GM21515 (cell line): Measurements from ENCODE around the gene DPEP1.

Source experiments
- ATAC-seq: cut with Tn5 transposase; IDR thresholded peaks from one replicate; pipeline ENCODE4 v1.9.1; 2021; ENCODE audit not compliant: unreplicated experiment

The DPEP1 gene

DNA sequence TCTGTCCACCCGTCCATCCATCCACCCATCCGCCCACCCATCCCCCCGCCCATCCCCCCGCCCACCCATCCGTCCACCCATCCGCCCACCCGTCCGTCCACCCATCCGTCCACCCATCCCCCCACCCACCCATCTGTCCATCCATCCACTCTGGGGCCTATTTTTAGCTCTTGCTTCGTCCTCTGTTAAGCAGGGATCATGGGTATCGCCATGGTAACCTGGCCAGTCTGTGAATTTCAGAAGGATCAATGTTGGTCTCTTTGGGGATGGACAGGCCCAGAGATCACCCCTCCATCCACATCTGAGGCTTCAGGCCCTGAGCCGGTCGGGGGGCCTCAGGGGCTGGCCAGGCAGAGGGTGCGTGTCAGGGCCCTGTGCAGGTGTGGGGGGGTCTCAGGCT is 15.2 kb upstream of the DPEP1 start:
- no peak for ATAC-seq

- no peak for ATAC-seq
Observed at GRCh38 chr16:89599451-89599858, 14.0 kb upstream of the DPEP1 start.

DNA sequence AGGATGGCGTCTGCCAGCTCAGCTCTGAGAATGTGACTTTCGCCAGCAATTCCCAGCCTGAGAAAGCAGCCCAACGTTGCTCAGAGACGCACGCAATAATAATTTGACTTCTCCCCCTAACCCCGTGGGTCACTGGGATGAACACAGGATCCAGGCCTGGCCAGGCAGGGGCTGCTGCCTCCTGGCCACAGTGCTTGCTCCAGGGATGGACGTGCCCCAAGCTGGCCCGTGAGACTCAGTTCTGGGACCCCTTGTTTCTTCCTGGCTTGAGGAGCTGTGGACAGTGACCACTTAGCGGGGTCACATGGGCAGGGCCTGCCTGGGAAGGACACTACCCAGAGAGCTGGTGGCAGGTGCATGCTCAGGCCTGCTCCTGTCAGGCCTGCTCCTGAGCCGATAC is 13.5 kb upstream of the DPEP1 start:
- ATAC-seq = no peak

GRCh38 chr16:89600427-89600826 is 13.0 kb upstream of the DPEP1 start:
- no peak for ATAC-seq

DNA sequence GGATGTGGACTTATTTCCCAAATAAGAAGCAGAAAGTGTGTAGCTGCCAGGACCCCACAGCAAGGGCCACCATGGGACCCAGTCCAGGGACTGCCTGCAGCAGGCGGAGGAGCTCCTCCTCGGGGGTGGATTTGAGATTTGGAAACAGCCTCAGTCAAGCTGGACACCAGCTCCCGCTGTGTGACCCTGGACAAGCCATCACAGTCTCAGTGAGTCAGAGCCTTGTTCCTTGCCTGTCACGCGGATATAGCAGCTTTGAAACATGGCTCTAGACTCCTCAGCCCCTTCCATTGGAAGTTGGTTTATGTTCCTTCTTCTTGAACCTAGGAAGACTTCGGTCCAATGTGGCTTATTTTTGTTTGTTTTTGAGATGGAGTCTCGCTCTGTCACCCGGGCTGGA is 12.5 kb upstream of the DPEP1 start:
- ATAC-seq = no peak

DNA sequence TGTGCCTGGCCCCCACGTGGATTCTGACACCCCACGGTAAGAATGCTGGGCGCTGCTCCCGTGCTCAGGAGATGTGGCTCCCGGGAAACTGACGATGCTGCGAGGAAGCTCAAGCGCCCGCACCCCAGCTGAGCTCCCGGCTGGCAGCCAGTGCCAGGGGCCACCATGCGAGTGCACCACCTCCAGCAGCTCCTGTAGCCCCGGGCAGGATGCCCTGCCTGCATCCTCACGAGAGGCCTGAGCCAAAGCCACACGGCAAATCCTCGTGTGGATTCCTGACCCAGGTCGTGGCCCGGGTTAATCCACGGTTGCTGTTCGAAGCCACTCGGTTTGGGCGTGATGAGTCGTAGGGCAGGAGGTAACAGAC is 11.6 kb upstream of the DPEP1 start:
- no peak for ATAC-seq

GRCh38 chr16:89602273-89602951 is 11.0 kb upstream of the DPEP1 start:
- no peak for ATAC-seq

DNA sequence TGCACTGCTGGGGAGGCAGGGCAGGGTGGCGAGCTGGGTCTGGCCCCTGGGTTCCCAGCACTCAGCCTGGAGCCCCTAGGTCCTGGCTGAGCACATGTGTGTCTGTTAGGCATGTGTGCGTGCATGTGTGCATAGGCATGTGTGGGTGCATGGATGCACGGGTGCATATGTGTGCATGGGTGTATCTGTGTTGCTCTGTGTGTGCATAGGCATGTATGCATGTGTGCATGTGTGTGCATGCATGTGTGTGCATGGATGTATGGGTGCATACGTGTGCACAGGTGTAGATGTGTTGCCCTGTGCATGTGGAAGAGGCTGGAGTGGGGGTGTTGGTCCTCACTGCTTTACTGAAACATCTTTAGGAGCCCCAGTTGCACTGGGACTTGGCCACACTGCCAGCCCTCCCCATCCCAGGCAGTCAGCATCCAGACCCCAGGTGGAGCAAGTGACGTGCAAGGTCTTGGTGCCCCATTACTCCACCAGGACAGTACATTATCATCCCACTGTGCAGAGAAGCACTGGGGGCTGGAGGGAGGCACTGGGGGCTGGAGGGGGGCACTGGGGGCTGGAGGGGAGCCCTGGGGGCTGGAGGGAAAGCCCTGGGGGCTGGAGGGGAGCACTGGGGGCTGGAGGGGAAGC is 10.4 kb upstream of the DPEP1 start:
- no peak for ATAC-seq

- ATAC-seq = no peak
Observed at GRCh38 chr16:89604764-89605163, 8.7 kb upstream of the DPEP1 start.

GRCh38 chr16:89605186-89605970 is 8.1 kb upstream of the DPEP1 start:
- ATAC-seq = no peak

DNA sequence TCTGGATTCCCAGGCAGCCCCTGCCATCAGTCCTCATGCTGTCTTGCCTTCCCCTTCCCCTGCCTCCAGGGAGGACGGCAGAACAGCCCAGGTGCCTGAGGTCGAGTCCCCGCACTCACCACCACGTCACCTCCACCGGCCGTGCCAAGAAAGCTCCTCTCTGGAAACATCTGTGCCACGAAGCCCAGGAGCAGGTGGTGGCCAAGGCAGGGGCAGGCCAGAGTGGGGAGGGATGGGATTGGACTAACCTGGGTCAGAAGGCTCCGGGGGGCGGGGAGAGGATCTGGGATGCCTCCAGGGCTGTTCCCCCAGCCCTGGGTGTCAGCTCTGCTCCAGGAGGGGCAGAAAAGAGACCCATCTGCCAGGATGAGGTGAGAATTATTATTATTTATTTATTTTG is 7.4 kb upstream of the DPEP1 start:
- ATAC-seq = no peak

GRCh38 chr16:89607453-89607852 is 6.0 kb upstream of the DPEP1 start:
- ATAC-seq = no peak

DNA sequence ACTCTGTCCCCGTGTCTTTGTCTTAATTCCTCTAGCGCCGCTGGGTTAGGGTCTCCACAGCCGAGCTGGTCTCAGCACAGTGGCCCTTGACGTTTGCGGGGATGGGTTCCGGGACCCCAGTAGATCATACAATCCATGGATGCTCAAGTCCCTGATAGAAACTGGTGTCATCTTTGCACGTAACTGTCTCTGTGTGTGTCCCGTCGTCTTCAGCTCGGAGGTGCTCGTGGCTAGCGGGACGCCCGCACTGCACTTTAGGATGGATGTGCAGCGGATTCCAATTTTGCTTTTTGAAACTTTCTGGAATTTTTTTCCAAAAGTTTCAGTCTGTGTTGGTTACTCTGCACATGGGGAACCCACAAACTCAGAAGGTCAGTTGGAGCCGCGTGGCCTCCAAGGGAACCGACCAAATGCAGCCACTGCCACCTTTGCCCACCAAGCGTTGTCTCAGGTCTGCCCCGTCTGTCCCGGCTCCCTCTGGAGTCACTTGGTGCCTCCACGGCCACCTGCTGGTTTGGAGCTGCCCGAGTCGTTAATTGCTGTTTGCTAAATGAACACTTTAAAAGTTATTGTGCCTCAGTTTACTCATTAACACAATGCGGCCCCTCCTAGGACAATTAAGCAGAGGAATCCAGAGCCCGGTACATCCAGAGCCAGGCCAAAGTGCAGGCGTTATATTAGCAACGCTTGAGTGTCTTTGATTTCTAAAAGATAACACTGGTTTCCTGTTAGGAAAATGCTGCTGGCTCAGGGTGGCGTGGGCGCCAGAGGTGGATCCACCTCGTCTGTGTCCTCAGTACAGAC is 5.3 kb upstream of the DPEP1 start:
- ATAC-seq = no peak

DNA sequence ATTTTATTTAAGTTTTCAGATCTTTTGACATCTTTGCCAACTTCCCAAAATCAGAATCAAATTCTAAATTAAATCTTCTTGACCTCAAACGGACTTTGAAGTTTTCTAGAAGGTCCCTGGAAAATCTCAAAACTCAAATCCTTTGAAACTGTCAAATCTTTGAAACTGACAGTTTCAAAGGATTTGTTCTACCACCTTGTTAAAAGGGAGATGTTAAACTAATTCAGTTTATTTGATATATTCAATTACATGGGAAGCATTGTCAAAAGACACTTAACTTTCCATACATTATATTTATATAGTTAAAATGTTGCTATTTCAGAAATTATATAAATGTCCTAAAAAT is 3.4 kb upstream of the DPEP1 start:
- ATAC-seq = no peak

DNA sequence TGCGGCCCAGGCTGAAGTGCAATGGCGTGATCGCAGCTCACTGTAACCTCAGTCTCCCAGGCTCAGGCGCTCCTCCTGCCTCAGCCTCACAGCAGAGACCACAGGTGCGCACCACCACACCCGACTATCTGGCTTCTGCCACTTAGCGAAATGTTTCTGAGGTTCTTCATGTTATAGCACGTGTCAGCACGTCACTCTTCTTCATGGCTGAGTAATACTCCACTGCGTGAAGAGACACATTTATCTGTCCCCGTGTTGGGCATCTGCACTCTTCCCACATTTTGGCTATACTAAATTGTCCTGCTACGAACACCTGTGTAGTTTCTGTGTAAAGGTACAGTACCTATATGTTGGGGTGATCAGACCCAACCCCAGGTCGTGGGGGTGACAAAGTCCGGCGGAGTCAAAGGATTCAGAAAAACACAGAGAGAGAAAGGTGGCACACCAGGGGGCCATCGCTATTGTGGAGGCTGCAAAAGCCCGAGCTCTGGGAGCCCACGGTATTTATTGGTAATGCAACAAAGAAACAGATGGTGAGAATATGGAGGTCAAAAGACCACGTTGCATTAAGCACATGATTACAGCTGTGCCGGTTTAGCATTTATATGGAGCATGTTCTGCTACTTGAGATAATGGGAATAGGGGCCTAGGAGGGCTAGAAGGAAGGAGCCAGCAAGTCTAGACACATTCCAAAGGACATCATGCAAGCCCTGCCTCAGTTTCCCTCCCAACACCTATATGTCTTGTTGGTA is 851 bp upstream of the DPEP1 start:
- no peak for ATAC-seq

DNA sequence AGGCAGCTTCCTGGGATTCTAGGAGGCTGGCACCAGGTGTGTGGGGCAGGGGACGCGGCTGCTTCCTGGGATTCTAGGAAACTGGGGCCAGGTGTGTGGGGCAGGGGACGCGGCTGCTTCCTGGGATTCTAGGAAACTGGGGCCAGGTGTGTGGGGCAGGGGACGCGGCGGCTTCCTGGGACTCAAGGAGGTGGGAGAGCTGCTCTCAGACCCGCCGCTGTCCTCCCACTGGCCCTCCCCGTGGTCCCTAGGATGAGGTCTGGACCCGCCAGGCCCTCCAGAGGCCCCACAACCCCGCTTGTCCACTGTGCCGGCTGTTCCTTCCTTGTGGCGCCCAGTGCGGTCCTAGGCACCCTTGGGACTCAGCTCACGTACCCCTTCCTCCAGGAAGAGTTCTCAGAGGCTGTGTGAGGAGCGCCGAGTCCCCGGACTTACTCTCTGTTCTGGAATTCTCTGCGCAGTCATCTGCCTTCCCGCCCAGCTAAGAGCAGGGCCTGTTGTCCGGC is 565 bp downstream of the DPEP1 start:
- no peak for ATAC-seq

GRCh38 chr16:89615176-89615575 is 1.7 kb downstream of the DPEP1 start:
- ATAC-seq = no peak

- no peak for ATAC-seq
Observed at GRCh38 chr16:89615596-89616090, 2.2 kb downstream of the DPEP1 start.

GRCh38 chr16:89616623-89617022 is 3.2 kb downstream of the DPEP1 start:
- ATAC-seq = no peak

- ATAC-seq = no peak
Observed at GRCh38 chr16:89617036-89617435, 3.6 kb downstream of the DPEP1 start.
